ENCODE measurements around the gene ANKFN1.
A peak's percentile ranks its signal among the peaks of the same experiment; 100 is the strongest.
"Not testable (repeated sequence)": the region's sequence is repeated elsewhere in the genome, so short reads cannot be mapped to it uniquely, and the experiment has no call there.

The ANKFN1 gene

GRCh38 chr17:56262803-56263202 lies 109.5 kb downstream of the ANKFN1 start:
- H3K27me3 Mint-ChIP-seq: no peaks in the 10 kb centered on the region
- H3K4me1 Mint-ChIP-seq (ENCODE audit: low read depth): no peaks in the 10 kb centered on the region
- no peaks in the 10 kb centered on the region for H3K9me3 Mint-ChIP-seq
- no peak overlapping the region for H3K27ac Mint-ChIP-seq
- H3K4me3 Mint-ChIP-seq: no peak overlapping the region
- no peaks in the 10 kb centered on the region for H3K36me3 Mint-ChIP-seq (ENCODE audit: low read depth)

- H3K4me3 Mint-ChIP-seq: no peak overlapping the region
- no peaks in the 10 kb centered on the region for H3K36me3 Mint-ChIP-seq (ENCODE audit: low read depth)
- no peaks in the 10 kb centered on the region for H3K9me3 Mint-ChIP-seq
- no peak overlapping the region for H3K27ac Mint-ChIP-seq
- no peaks in the 10 kb centered on the region for H3K27me3 Mint-ChIP-seq
- H3K4me1 Mint-ChIP-seq (ENCODE audit: low read depth): no peaks in the 10 kb centered on the region
Observed at GRCh38 chr17:56269556-56270389, 116.5 kb downstream of the ANKFN1 start.

GRCh38 chr17:56274491-56274890 lies 121.2 kb downstream of the ANKFN1 start:
- peaks cover 5% of the 10 kb centered on the region for H3K27me3 Mint-ChIP-seq
- no peaks in the 10 kb centered on the region for H3K36me3 Mint-ChIP-seq (ENCODE audit: low read depth)
- H3K9me3 Mint-ChIP-seq: no peaks in the 10 kb centered on the region
- no peak overlapping the region for H3K4me3 Mint-ChIP-seq
- H3K4me1 Mint-ChIP-seq (ENCODE audit: low read depth): no peaks in the 10 kb centered on the region
- no peak overlapping the region for H3K27ac Mint-ChIP-seq

GRCh38 chr17:56284482-56284881 lies 131.2 kb downstream of the ANKFN1 start:
- Mint-ChIP-seq H3K4me1 (ENCODE audit: low read depth) (no peaks in the 10 kb centered on the region), H3K36me3 (ENCODE audit: low read depth) (no peaks in the 10 kb centered on the region), H3K27me3 (no peaks in the 10 kb centered on the region), H3K4me3 (no peak overlapping the region), H3K27ac (no peak overlapping the region), H3K9me3 (no peaks in the 10 kb centered on the region)

GRCh38 chr17:56288786-56289185 lies 135.5 kb downstream of the ANKFN1 start:
- H3K4me1 Mint-ChIP-seq (ENCODE audit: low read depth): peaks cover 32% of the 10 kb centered on the region
- H3K27me3 Mint-ChIP-seq; H3K27ac Mint-ChIP-seq; H3K36me3 Mint-ChIP-seq (ENCODE audit: low read depth); H3K4me3 Mint-ChIP-seq; H3K9me3 Mint-ChIP-seq: not testable (repeated sequence)

GRCh38 chr17:56289321-56289720 lies 136.0 kb downstream of the ANKFN1 start:
- Mint-ChIP-seq H3K4me1 (ENCODE audit: low read depth) (peaks cover 32% of the 10 kb centered on the region), H3K27ac (no peak overlapping the region), H3K27me3 (no peaks in the 10 kb centered on the region), H3K36me3 (ENCODE audit: low read depth) (no peaks in the 10 kb centered on the region), H3K9me3 (no peaks in the 10 kb centered on the region), H3K4me3 (no peak overlapping the region)

- H3K4me1 Mint-ChIP-seq (ENCODE audit: low read depth): peaks cover 32% of the 10 kb centered on the region
- H3K27ac Mint-ChIP-seq: no peak overlapping the region
- H3K4me3 Mint-ChIP-seq: peak overlapping the region; percentile 24
- H3K27me3 Mint-ChIP-seq: no peaks in the 10 kb centered on the region
- no peaks in the 10 kb centered on the region for H3K9me3 Mint-ChIP-seq
- H3K36me3 Mint-ChIP-seq (ENCODE audit: low read depth): no peaks in the 10 kb centered on the region
Observed at GRCh38 chr17:56290101-56290801, 137.0 kb downstream of the ANKFN1 start.

GRCh38 chr17:56290802-56291118 lies 137.5 kb downstream of the ANKFN1 start:
- no peaks in the 10 kb centered on the region for H3K9me3 Mint-ChIP-seq
- H3K36me3 Mint-ChIP-seq (ENCODE audit: low read depth): no peaks in the 10 kb centered on the region
- H3K4me3 Mint-ChIP-seq: peak overlapping the region; percentile 24
- peaks cover 35% of the 10 kb centered on the region for H3K4me1 Mint-ChIP-seq (ENCODE audit: low read depth)
- H3K27ac Mint-ChIP-seq: no peak overlapping the region
- no peaks in the 10 kb centered on the region for H3K27me3 Mint-ChIP-seq

- Mint-ChIP-seq H3K4me1 (ENCODE audit: low read depth) (peaks cover 35% of the 10 kb centered on the region), H3K4me3 (no peak overlapping the region), H3K36me3 (ENCODE audit: low read depth) (no peaks in the 10 kb centered on the region), H3K27ac (no peak overlapping the region), H3K27me3 (no peaks in the 10 kb centered on the region), H3K9me3 (no peaks in the 10 kb centered on the region)
Observed at GRCh38 chr17:56291226-56291805, 138.0 kb downstream of the ANKFN1 start.

GRCh38 chr17:56292010-56292409 lies 138.7 kb downstream of the ANKFN1 start:
- Mint-ChIP-seq H3K36me3 (ENCODE audit: low read depth) (no peaks in the 10 kb centered on the region), H3K27ac (no peak overlapping the region), H3K27me3 (no peaks in the 10 kb centered on the region), H3K4me3 (no peak overlapping the region), H3K4me1 (ENCODE audit: low read depth) (peaks cover 38% of the 10 kb centered on the region), H3K9me3 (no peaks in the 10 kb centered on the region)

- Mint-ChIP-seq H3K27me3 (no peaks in the 10 kb centered on the region), H3K9me3 (no peaks in the 10 kb centered on the region), H3K4me1 (ENCODE audit: low read depth) (peaks cover 44% of the 10 kb centered on the region), H3K36me3 (ENCODE audit: low read depth) (no peaks in the 10 kb centered on the region), H3K4me3 (no peak overlapping the region), H3K27ac (no peak overlapping the region)
Observed at GRCh38 chr17:56292578-56292977, 139.3 kb downstream of the ANKFN1 start.

- Mint-ChIP-seq H3K9me3 (no peaks in the 10 kb centered on the region), H3K4me3 (peak overlapping the region; percentile 21), H3K27ac (no peak overlapping the region), H3K27me3 (peaks cover 9% of the 10 kb centered on the region), H3K36me3 (ENCODE audit: low read depth) (no peaks in the 10 kb centered on the region), H3K4me1 (ENCODE audit: low read depth) (peaks cover 26% of the 10 kb centered on the region)
Observed at GRCh38 chr17:56297184-56297583, 143.9 kb downstream of the ANKFN1 start.

GRCh38 chr17:56298846-56299245 lies 145.6 kb downstream of the ANKFN1 start:
- Mint-ChIP-seq H3K4me3 (no peak overlapping the region), H3K36me3 (ENCODE audit: low read depth) (no peaks in the 10 kb centered on the region), H3K27ac (no peak overlapping the region), H3K4me1 (ENCODE audit: low read depth) (peaks cover 14% of the 10 kb centered on the region), H3K27me3 (peaks cover 9% of the 10 kb centered on the region), H3K9me3 (no peaks in the 10 kb centered on the region)

GRCh38 chr17:56300144-56300543 lies 146.9 kb downstream of the ANKFN1 start:
- Mint-ChIP-seq H3K4me3 (no peak overlapping the region), H3K9me3 (no peaks in the 10 kb centered on the region), H3K27me3 (peaks cover 9% of the 10 kb centered on the region), H3K27ac (no peak overlapping the region), H3K36me3 (ENCODE audit: low read depth) (no peaks in the 10 kb centered on the region), H3K4me1 (ENCODE audit: low read depth) (peaks cover 14% of the 10 kb centered on the region)

GRCh38 chr17:56305007-56305406 lies 151.7 kb downstream of the ANKFN1 start:
- no peak overlapping the region for H3K27ac Mint-ChIP-seq
- no peaks in the 10 kb centered on the region for H3K9me3 Mint-ChIP-seq
- H3K27me3 Mint-ChIP-seq: peaks cover 2% of the 10 kb centered on the region
- no peaks in the 10 kb centered on the region for H3K4me1 Mint-ChIP-seq (ENCODE audit: low read depth)
- H3K4me3 Mint-ChIP-seq: no peak overlapping the region
- no peaks in the 10 kb centered on the region for H3K36me3 Mint-ChIP-seq (ENCODE audit: low read depth)
